ENCODE results near the gene GALT.

The GALT gene

DNA sequence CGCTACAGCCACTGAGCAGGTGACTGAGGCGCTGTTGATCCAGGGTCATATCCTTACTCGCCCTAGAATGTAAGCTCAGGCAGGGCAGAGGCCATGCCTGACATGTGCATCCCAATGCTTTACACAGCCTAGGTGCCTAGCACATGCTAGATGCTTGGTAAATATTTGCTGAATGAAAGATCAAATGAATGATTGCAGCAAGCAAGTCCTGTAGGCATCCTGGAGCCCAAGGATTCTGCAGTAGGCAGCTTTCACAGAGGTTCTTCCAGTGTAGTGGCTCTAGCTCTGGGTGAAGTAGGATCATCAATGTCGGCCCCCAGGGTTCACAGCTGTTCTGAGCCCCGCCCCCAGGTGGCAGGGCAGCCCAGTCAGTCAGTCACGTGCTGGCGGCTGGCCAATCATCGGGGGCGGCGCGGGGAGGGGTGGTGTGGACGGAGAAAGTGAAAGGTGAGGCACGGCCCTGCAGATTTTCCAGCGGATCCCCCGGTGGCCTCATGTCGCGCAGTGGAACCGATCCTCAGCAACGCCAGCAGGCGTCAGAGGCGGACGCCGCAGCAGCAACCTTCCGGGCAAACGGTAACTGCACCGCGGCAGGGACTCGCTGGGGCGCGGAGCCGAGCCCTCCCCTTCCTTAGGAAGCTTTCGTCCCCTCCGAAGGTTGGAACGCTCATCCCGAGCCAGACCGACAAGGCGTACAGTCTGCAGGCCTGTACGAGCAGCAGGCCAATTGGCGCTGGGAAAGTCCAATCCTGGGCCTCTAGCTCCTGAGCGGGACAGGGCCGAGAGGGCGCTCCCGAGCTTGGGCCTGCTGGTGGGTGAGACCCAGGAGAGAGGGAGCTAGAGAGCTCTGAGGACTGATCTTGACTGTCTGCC is at the start of gene GALT:
Gene GALT (plus strand): TSS at position 465 of the 873 bp plus-strand sequence. CDS start 30 bp downstream, at position 495.
- in situ Hi-C loops (cut with MboI; ENCODE audit: low sequenced_read_pairs, unreplicated experiment), result no loop called here
- peak; percentile 98 for DNase-seq (ENCODE audit: low spot score)
- TF ChIP-seq, protein P1, sequence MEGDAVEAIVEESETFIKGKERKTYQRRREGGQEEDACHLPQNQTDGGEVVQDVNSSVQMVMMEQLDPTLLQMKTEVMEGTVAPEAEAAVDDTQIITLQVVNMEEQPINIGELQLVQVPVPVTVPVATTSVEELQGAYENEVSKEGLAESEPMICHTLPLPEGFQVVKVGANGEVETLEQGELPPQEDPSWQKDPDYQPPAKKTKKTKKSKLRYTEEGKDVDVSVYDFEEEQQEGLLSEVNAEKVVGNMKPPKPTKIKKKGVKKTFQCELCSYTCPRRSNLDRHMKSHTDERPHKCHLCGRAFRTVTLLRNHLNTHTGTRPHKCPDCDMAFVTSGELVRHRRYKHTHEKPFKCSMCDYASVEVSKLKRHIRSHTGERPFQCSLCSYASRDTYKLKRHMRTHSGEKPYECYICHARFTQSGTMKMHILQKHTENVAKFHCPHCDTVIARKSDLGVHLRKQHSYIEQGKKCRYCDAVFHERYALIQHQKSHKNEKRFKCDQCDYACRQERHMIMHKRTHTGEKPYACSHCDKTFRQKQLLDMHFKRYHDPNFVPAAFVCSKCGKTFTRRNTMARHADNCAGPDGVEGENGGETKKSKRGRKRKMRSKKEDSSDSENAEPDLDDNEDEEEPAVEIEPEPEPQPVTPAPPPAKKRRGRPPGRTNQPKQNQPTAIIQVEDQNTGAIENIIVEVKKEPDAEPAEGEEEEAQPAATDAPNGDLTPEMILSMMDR (IDR thresholded peaks at IDR 0.05; ENCODE audit: borderline replicate concordance, control extremely low read depth, extremely low read depth, insufficient read depth, missing control alignments), result peak; percentile 37

DNA sequence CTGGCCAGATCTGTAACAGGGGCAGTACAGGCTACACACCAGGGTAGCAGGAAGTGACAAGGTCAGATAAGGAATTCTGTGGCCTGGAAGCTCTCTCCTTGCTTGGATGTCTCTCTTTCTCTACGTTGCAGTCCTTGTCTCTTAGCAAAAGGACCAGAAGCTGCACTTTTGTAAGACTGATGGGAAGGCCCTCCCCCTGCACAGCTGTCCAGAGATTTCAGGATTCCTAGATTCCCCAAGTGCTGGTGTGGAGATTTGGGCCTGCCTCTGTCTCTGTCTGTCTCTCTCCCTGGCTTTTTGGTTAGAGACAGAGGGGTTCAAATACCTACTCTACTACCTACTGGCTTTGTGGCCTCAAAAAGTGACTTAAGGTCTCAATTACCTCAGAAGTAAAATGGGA is 46.9 kb upstream of the GALT start:
- TF ChIP-seq, protein P1 (IDR thresholded peaks at IDR 0.05; ENCODE audit: borderline replicate concordance, control extremely low read depth, extremely low read depth, insufficient read depth, missing control alignments), result no peak
- in situ Hi-C loops (cut with MboI; ENCODE audit: low sequenced_read_pairs, unreplicated experiment), result no loop called here

DNA sequence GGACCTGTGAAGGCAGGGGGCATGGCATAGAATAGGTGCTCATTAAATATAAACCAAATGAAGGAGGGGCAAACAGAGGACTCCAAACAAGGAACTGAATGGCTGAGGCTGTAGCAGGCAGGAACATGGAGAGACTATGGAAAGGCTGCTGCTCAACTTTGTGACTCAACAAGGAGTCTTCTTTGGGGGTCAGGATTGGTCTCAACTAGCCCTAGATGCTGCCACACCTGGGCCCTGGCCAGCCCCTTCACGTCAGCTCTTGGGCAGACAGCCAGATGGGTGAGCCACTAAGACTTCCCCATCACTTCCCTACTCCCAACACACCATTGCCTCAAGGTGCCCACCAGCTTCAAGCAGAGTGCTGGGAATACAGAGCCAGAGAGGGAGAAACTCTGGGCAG is 45.6 kb upstream of the GALT start:
- TF ChIP-seq, protein P1 (IDR thresholded peaks at IDR 0.05; ENCODE audit: borderline replicate concordance, control extremely low read depth, extremely low read depth, insufficient read depth, missing control alignments), result no peak
- in situ Hi-C loops (cut with MboI; ENCODE audit: low sequenced_read_pairs, unreplicated experiment), result loop anchor here (10.0 kb wide), 2 partner anchors 166 to 196 kb away; no protein-coding TSS in a partner anchor
- no peak for DNase-seq (ENCODE audit: low spot score)

More for the DNA sequence above, 46.9 kb upstream of the GALT start:
- no peak for DNase-seq (ENCODE audit: low spot score)

DNA sequence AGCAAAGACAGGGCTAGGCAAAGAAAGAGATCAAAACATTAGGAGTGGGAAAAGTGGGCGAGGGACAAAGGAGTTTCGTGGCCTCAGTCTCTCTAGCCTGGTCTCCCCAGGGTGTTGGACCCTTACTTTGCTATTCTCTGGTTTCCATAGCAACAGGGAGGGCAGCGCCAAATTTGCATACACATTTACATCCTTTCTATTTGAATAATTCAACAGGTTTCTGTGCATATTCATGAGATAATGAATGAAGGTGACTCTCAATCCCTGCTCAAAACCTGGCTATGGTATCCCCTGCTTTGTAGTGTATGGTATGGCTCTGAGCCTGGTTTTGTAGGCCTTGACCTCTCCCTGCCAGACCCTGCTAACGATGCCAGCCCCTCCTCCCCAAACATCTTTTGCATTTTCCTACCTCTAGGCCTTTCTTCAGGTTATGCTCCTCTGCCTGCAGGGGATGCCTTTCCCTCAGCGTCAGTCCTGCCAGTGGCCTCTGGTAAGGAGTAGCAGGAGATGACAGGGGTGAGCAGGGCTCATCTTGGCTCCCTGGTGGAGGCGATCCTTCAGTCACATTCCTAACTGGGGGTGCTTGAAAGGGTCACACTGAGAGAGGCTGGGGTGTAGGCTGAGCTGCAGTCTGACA is 44.4 kb upstream of the GALT start:
- TF ChIP-seq, protein P1 (IDR thresholded peaks at IDR 0.05; ENCODE audit: borderline replicate concordance, control extremely low read depth, extremely low read depth, insufficient read depth, missing control alignments), result no peak
- in situ Hi-C loops (cut with MboI; ENCODE audit: low sequenced_read_pairs, unreplicated experiment), result loop anchor here (10.0 kb wide), 2 partner anchors 167 to 197 kb away; no protein-coding TSS in a partner anchor
- DNase-seq (ENCODE audit: low spot score), result no peak

DNA sequence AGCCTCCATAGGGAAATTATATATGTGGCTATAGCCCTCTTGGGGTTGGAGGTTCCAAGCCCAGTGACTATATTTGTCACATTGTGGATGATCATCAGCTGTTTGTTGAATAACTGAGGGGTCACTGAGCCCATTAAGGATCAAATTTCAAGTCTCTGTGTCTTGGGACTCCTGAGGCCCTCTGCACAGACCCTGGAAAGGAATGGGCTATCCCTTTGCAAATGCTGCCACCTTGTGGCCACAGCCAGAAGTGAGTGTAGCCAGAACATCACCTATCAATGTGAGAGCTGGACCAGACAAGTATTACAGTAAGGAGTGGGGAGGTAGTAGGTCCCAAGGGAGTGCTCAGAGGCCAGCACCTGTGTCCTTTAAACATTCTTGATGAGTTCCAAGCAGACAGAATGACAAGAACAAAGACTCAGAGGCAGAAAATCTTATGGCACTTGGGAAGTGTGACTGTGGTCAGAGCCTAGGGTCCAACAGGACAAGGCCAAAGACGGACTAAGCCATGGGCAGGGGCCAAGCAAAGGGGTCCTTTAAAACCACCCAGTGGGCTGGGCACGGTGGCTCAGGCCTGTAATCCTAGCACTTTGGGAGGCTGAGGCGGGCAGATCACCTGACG is 42.8 kb upstream of the GALT start:
- peak; percentile 87 for DNase-seq (ENCODE audit: low spot score)
- TF ChIP-seq, protein P1 (IDR thresholded peaks at IDR 0.05; ENCODE audit: borderline replicate concordance, control extremely low read depth, extremely low read depth, insufficient read depth, missing control alignments), result peak; percentile 89
- in situ Hi-C loops (cut with MboI; ENCODE audit: low sequenced_read_pairs, unreplicated experiment), result loop anchor here (10.0 kb wide), 2 partner anchors 169 to 199 kb away; no protein-coding TSS in a partner anchor

DNA sequence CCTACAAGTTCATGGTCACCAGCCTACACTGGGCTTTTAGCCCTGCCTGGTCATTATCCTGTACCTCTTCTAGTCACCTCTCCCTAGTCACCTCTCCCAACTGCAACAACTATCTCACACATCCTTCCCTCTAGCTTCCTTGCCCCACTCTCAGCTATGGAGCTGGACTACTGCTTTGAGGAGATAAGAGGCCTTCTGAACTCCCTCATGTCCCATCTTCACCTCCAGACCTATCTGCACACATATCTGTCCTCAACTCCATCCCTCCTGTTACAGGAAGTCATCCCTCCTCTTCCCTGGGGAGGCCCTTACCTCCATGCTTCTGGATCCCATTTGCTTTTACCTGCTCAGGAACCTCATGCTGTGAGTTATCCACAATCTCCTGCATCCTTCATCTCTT is 40.3 kb upstream of the GALT start:
- in situ Hi-C loops (cut with MboI; ENCODE audit: low sequenced_read_pairs, unreplicated experiment), result loop anchor here (10.0 kb wide), 2 partner anchors 171 to 201 kb away; no protein-coding TSS in a partner anchor
- TF ChIP-seq, protein P1 (IDR thresholded peaks at IDR 0.05; ENCODE audit: borderline replicate concordance, control extremely low read depth, extremely low read depth, insufficient read depth, missing control alignments), result no peak
- DNase-seq (ENCODE audit: low spot score), result no peak
